KMS-11 (cell line): ENCODE data around the gene TUNAR.

ENCODE experiments used
- H2AFZ ChIP-seq: fragments of 200-600 bp; sonication (generic); 2 replicates; pipeline ENCODE4 v1.6.1; 2016; ENCODE audit warnings: antibody characterized with exemption, mixed run types, low read depth
- H3K27ac ChIP-seq: fragments of 200-600 bp; sonication (generic); 2 replicates; pipeline ENCODE4 v1.6.1; 2016; ENCODE audit warnings: mild to moderate bottlenecking, mixed run types
- H3K27me3 ChIP-seq: fragments of 200-600 bp; sonication (generic); 2 replicates; pipeline ENCODE4 v1.6.1; 2017; ENCODE audit warnings: mild to moderate bottlenecking, low read depth, mixed run types, moderate library complexity; ENCODE audit not compliant: insufficient read depth
- H3K36me3 ChIP-seq: fragments of 200-600 bp; sonication (generic); 2 replicates; pipeline ENCODE4 v1.6.1; 2017; ENCODE audit warnings: mild to moderate bottlenecking, mixed run types; ENCODE audit not compliant: insufficient read depth
- H3K4me1 ChIP-seq: fragments of 200-600 bp; sonication (generic); 2 replicates; pipeline ENCODE4 v1.6.1; 2016; ENCODE audit warnings: mild to moderate bottlenecking, low read depth, mixed run types; ENCODE audit not compliant: poor library complexity, severe bottlenecking
- H3K4me2 ChIP-seq: fragments of 200-600 bp; sonication (generic); 2 replicates; pipeline ENCODE4 v1.7.0; 2016; ENCODE audit warnings: mild to moderate bottlenecking, mixed run types
- H3K4me3 ChIP-seq: fragments of 200-600 bp; sonication (generic); IDR thresholded peaks from 2 replicates; pipeline ENCODE4 v1.6.1; 2017; ENCODE audit warnings: low read depth, low read length, mixed read lengths; ENCODE audit not compliant: insufficient read depth
- H3K79me2 ChIP-seq: fragments of 200-600 bp; sonication (generic); 2 replicates; pipeline ENCODE4 v1.6.1; 2016; ENCODE audit warnings: low read depth, mixed run types; ENCODE audit not compliant: insufficient read depth
- H3K9ac ChIP-seq: fragments of 200-600 bp; sonication (generic); 2 replicates; pipeline ENCODE4 v1.6.1; 2016; ENCODE audit warnings: mild to moderate bottlenecking, mixed run types
- H4K20me1 ChIP-seq: fragments of 200-600 bp; sonication (generic); 2 replicates; pipeline ENCODE4 v1.6.1; 2016; ENCODE audit warnings: mild to moderate bottlenecking, mixed run types; ENCODE audit not compliant: insufficient read depth
- CTCF ChIP-seq: fragments of 200-600 bp; sonication (generic); conservative IDR thresholded peaks from 2 replicates; pipeline ENCODE4 v1.6.1; 2017; ENCODE audit warnings: low read depth, mild to moderate bottlenecking, antibody characterized with exemption, low read length, moderate library complexity, mixed read lengths

The TUNAR gene

GRCh38 chr14:95835121-95835730 is 41.4 kb upstream of the TUNAR start:
- H2AFZ ChIP-seq: no peak overlapping the region
- H3K27ac ChIP-seq: no peak overlapping the region
- no peak overlapping the region for H3K4me2 ChIP-seq

GRCh38 chr14:95838862-95839261 is 37.8 kb upstream of the TUNAR start:
- TF ChIP-seq CTCF: no peak
- Histone ChIP-seq H3K36me3 (no peaks in the 10 kb centered on the region), H3K27ac (no peak overlapping the region), H3K27me3 (no peaks in the 10 kb centered on the region), H4K20me1 (no peaks in the 10 kb centered on the region), H2AFZ (no peak overlapping the region), H3K4me1 (no peaks in the 10 kb centered on the region), H3K79me2 (no peaks in the 10 kb centered on the region), H3K4me3 (no peak overlapping the region), H3K4me2 (no peak overlapping the region), H3K9ac (no peak overlapping the region)

More at GRCh38 chr14:95835121-95835730, 41.4 kb upstream of the TUNAR start:
- Histone ChIP-seq H3K9ac (no peak overlapping the region), H3K27me3 (no peaks in the 10 kb centered on the region), H3K79me2 (no peaks in the 10 kb centered on the region), H3K4me3 (no peak overlapping the region), H4K20me1 (no peaks in the 10 kb centered on the region), H3K36me3 (no peaks in the 10 kb centered on the region), H3K4me1 (no peaks in the 10 kb centered on the region)
- no peak for TF ChIP-seq CTCF

- Histone ChIP-seq H3K27ac (no peak overlapping the region), H4K20me1 (no peaks in the 10 kb centered on the region), H3K4me3 (no peak overlapping the region), H3K4me1 (no peaks in the 10 kb centered on the region), H3K27me3 (no peaks in the 10 kb centered on the region), H3K79me2 (no peaks in the 10 kb centered on the region), H2AFZ (no peak overlapping the region), H3K36me3 (no peaks in the 10 kb centered on the region), H3K4me2 (no peak overlapping the region), H3K9ac (no peak overlapping the region)
- TF ChIP-seq CTCF: no peak
These were observed 36.4 kb upstream of the TUNAR start for GRCh38 chr14:95840094-95840700.

- Histone ChIP-seq H3K27ac (no peak overlapping the region), H3K4me3 (no peak overlapping the region), H3K79me2 (no peaks in the 10 kb centered on the region), H3K36me3 (no peaks in the 10 kb centered on the region), H2AFZ (no peak overlapping the region), H4K20me1 (no peaks in the 10 kb centered on the region), H3K4me1 (no peaks in the 10 kb centered on the region), H3K27me3 (no peaks in the 10 kb centered on the region), H3K4me2 (no peak overlapping the region), H3K9ac (no peak overlapping the region)
- no peak for TF ChIP-seq CTCF
These were observed 35.0 kb upstream of the TUNAR start for GRCh38 chr14:95841668-95842067.
